GM12878 (cell line): Measurements from ENCODE around the gene PTPRH. TPM values are rescaled to one million over a fixed set of nuclear protein-coding genes. Genes with fewer than 3 reads are reported as not detected.

Experiments used
- ATAC-seq: fragments of 200-7000 bp; cut with Tn5 transposase; 3 replicates; pipeline ENCODE4 v1.9.1; 2020; ENCODE audit warnings: mild to moderate bottlenecking, moderate library complexity
- BruUV-seq: library from RNA; stranded (reverse); fragments of 400-500 nt; replicated peaks from 2 replicates; lab custom pipeline; 2021; lab: Mats Ljungman, UMichigan
- CTCF ChIA-PET: fragments of 300-600 bp; sonication (Branson Sonifier 250); formaldehyde crosslinking; extraction: SDS; loops from one replicate; lab custom pipeline; 2021; ENCODE audit warnings: inconsistent platforms; lab: Yijun Ruan, JAX
- POLR2A ChIA-PET: fragments of 350-600 bp; formaldehyde crosslinking; extraction: SDS; loops from one replicate; lab custom pipeline; 2021; ENCODE audit warnings: inconsistent platforms; lab: Charles Lee
- RAD21 ChIA-PET: fragments of 300-600 bp; sonication (Branson Sonifier 250); formaldehyde crosslinking; loops from one replicate; lab custom pipeline; 2023; ENCODE audit warnings: antibody characterized with exemption; ENCODE audit not compliant: unreplicated experiment; lab: Charles Lee
- SMC1A ChIA-PET: fragments of 300-600 bp; sonication (Branson Sonifier 250); formaldehyde crosslinking; loops from one replicate; lab custom pipeline; 2023; ENCODE audit not compliant: unreplicated experiment, uncharacterized antibody; lab: Charles Lee
- DNase-seq: peaks from one replicate; pipeline ENCODE4 v3.0.0-alpha.2; 2011; ENCODE audit warnings: low read depth, low spot score
- FAIRE-seq: peaks from 3 replicates; lab custom pipeline; 2011; peaks lifted over from hg19 to GRCh38; lab: Jason Lieb, UNC
- H2AFZ ChIP-seq: 2 replicates; pipeline ENCODE4 v1.6.0; 2011; ENCODE audit warnings: low read depth, low read length, control low read depth; ENCODE audit not compliant: control insufficient read depth
- H3K27ac ChIP-seq: 2 replicates; pipeline ENCODE4 v1.5.1; 2011; ENCODE audit warnings: control low read depth; ENCODE audit not compliant: control insufficient read depth, insufficient read depth
- H3K27me3 ChIP-seq, 2 experiments: replicated peaks in 1 of 2; 2 replicates each; pipeline versions ENCODE4 v1.6.0 to v1.6.1; 2011; ENCODE audit warnings: low read length in 1 of 2; ENCODE audit not compliant: control insufficient read depth in 2 of 2, insufficient read depth in 2 of 2
- H3K36me3 ChIP-seq, 2 experiments: 2 replicates each; pipeline ENCODE4 v1.5.1; 2011; ENCODE audit warnings: low read length in 1 of 2; ENCODE audit not compliant: control insufficient read depth in 2 of 2, insufficient read depth in 2 of 2
- H3K4me1 ChIP-seq: 2 replicates; pipeline ENCODE4 v1.6.1; 2011; ENCODE audit warnings: mild to moderate bottlenecking, low read length, moderate library complexity, mixed read lengths; ENCODE audit not compliant: control insufficient read depth, insufficient read depth
- H3K4me2 ChIP-seq: 2 replicates; pipeline ENCODE4 v1.6.0; 2011; ENCODE audit warnings: control low read depth; ENCODE audit not compliant: control insufficient read depth, insufficient read depth
- H3K4me3 ChIP-seq: fragments of 200-600 bp; sonication (generic); 2 replicates; pipeline ENCODE4 v1.5.1; 2016
- H3K79me2 ChIP-seq: 2 replicates; pipeline ENCODE4 v1.6.0; 2011; ENCODE audit warnings: low read length; ENCODE audit not compliant: control insufficient read depth, insufficient read depth
- H3K9ac ChIP-seq: 2 replicates; pipeline ENCODE4 v1.8.0; 2011; ENCODE audit warnings: low read length, control low read depth, mixed read lengths; ENCODE audit not compliant: control insufficient read depth, insufficient read depth
- H3K9me3 ChIP-seq: replicated peaks from 3 replicates; pipeline ENCODE4 v1.5.1; 2011; ENCODE audit warnings: mild to moderate bottlenecking, low read length; ENCODE audit not compliant: control insufficient read depth, insufficient read depth
- H4K20me1 ChIP-seq: 2 replicates; pipeline ENCODE4 v1.6.0; 2011; ENCODE audit not compliant: control insufficient read depth, insufficient read depth
- CTCF ChIP-seq, 3 experiments: IDR thresholded peaks in 2 of 3; conservative IDR thresholded peaks in 1 of 3; 2 replicates each; pipeline ENCODE4 v1.5.1; 2011; ENCODE audit warnings: low read depth in 3 of 3, low read length in 3 of 3, mild to moderate bottlenecking in 3 of 3, control low read depth in 2 of 3, moderate library complexity in 2 of 3, inconsistent platforms in 1 of 3, mixed read lengths in 1 of 3; ENCODE audit not compliant: control insufficient read depth in 2 of 3, insufficient read depth in 1 of 3; ENCODE audit errors: extremely low read depth in 1 of 3
- DPF2 ChIP-seq: fragments of 450-650 bp; IDR thresholded peaks from 2 replicates; pipeline ENCODE4 v1.6.1; 2017; ENCODE audit warnings: mild to moderate bottlenecking
- JUNB ChIP-seq: IDR thresholded peaks from 2 replicates; pipeline ENCODE4 v1.6.1; 2016; ENCODE audit warnings: antibody characterized with exemption, mild to moderate bottlenecking
- KAT2A ChIP-seq: conservative IDR thresholded peaks from 2 replicates; pipeline ENCODE4 v1.6.1; 2011; ENCODE audit warnings: low read depth, low read length; ENCODE audit not compliant: control insufficient read depth
- KLF5 ChIP-seq: fragments of 450-650 bp; IDR thresholded peaks from 2 replicates; pipeline ENCODE4 v1.6.1; 2014; ENCODE audit warnings: mild to moderate bottlenecking; ENCODE audit not compliant: partially characterized antibody
- MYC ChIP-seq: IDR thresholded peaks from 2 replicates; pipeline ENCODE4 v1.6.1; 2011; ENCODE audit warnings: mild to moderate bottlenecking, low read length, moderate library complexity, inconsistent platforms; ENCODE audit not compliant: insufficient read depth, insufficient replicate concordance, insufficient read length, severe bottlenecking
- NKRF ChIP-seq: fragments of 450-650 bp; conservative IDR thresholded peaks from 2 replicates; pipeline ENCODE4 v1.6.1; 2017; ENCODE audit warnings: mild to moderate bottlenecking, moderate library complexity
- PAX8 ChIP-seq: fragments of 450-650 bp; IDR thresholded peaks from 2 replicates; pipeline ENCODE4 v1.6.1; 2017; ENCODE audit warnings: mild to moderate bottlenecking, moderate library complexity
- RBBP5 ChIP-seq: fragments of 200-600 bp; sonication (generic); conservative IDR thresholded peaks from 2 replicates; pipeline ENCODE4 v1.6.1; 2016
- RUNX3 ChIP-seq: IDR thresholded peaks from 2 replicates; pipeline ENCODE4 v1.6.1; 2012; ENCODE audit warnings: low read length, inconsistent platforms
- SIX5 ChIP-seq: IDR thresholded peaks from 2 replicates; pipeline ENCODE4 v1.6.1; 2011; ENCODE audit warnings: mild to moderate bottlenecking, low read depth, low read length, moderate library complexity; ENCODE audit not compliant: severe bottlenecking
- SMARCA5 ChIP-seq: fragments of 450-650 bp; IDR thresholded peaks from 2 replicates; pipeline ENCODE4 v1.6.1; 2017; ENCODE audit warnings: mild to moderate bottlenecking
- SUPT20H ChIP-seq: IDR thresholded peaks from 2 replicates; pipeline ENCODE4 v1.6.1; 2011; ENCODE audit warnings: low read depth, mild to moderate bottlenecking, low read length, moderate library complexity, borderline replicate concordance; ENCODE audit not compliant: control insufficient read depth
- TAF1 ChIP-seq: IDR thresholded peaks from 2 replicates; pipeline ENCODE4 v1.6.1; 2011; ENCODE audit warnings: mild to moderate bottlenecking, low read depth, low read length, borderline replicate concordance
- ZBTB33 ChIP-seq: fragments of 450-650 bp; IDR thresholded peaks from 2 replicates; pipeline ENCODE4 v1.6.1; 2017; ENCODE audit warnings: mild to moderate bottlenecking
- WGBS: methylation state at CpG from one replicate; pipeline ENCODE4 v1.1.6; 2016; ENCODE audit warnings: low lambda C conversion rate; ENCODE audit not compliant: insufficient replicate concordance, insufficient coverage; ENCODE audit errors: missing lambda C conversion rate; 5-methylcytosine and 5-hydroxymethylcytosine counted together
- in situ Hi-C: fragments of 300-500 bp; cut with MboI; formaldehyde crosslinking; loops from 9 replicates; pipeline ENCODE4 v1.14.3; 2018; ENCODE audit warnings: mixed read lengths
- intact Hi-C: fragments of 100-400 bp; cut with micrococcal nuclease; formaldehyde crosslinking; loops from one replicate; pipeline ENCODE4 v1.14.2; 2022; ENCODE audit not compliant: unreplicated experiment
- polyA plus RNA-seq, 11 experiments: library from polyadenylated mRNA; depleted of rRNA in 4 of 11; unstranded in 6 of 11; stranded (reverse) in 5 of 11; fragments of >200 nt; fragmentation: Nextera tagmentation in 4 of 11; fragmentation: Illumina TruSeq in 1 of 11; extraction: Ambion mirVana in 4 of 11; extraction: Trizol in 1 of 11; gene quantifications; 1 replicate in 1 of 11; 2 replicates in 10 of 11; pipeline versions ENCODE4 v1.2.1 to v1.2.3, GENCODE V29; 2011 to 2016; ENCODE audit warnings: inconsistent platforms in 2 of 11, missing spikeins in 2 of 11, low read depth in 1 of 11
- total RNA-seq, 4 experiments: library from RNA; depleted of rRNA in 3 of 4; stranded (reverse); fragments of >200 nt in 3 of 4; fragmentation: Illumina TruSeq in 1 of 4; extraction: Trizol in 1 of 4; gene quantifications; 2 replicates each; pipeline versions ENCODE4 v1.2.1 to v1.2.3, GENCODE V29; 2013 to 2021

Gene PTPRH
- total and polyA plus RNA-seq, 10 of the 15 experiments (the other 5 are each of a cell fraction or from before 2014, with no cell fraction given), result 0.08 TPM; not detected in 9

- peaks cover 0 to 3% of the 10 kb centered on the region in 2 experiments; a peak in 1 of 4 replicates for H3K27me3 ChIP-seq
- H2AFZ ChIP-seq, result no peak overlapping the region
- in situ Hi-C loops (no loop called here), intact Hi-C loops (no loop called here)
- ChIA-PET SMC1A (interaction anchor here (1.0 kb wide), 1 partner anchor 10 kb away, joined by 3 read pairs; no protein-coding TSS in a partner anchor), RAD21 (no interaction called here), CTCF (interaction anchor here (0.5 to 1.0 kb wide), 2 partner anchors 10 to 44 kb away, joined by 3 read pairs; no protein-coding TSS in a partner anchor), POLR2A (no interaction called here)
- no peak for DNase-seq
- ATAC-seq, result peak; percentile 73
- H3K36me3 ChIP-seq, result no peaks in the 10 kb centered on the region
- H3K9ac ChIP-seq, result no peak overlapping the region
- 17% methylated on average over 31 of the region's 34 CpGs for WGBS
- BruUV-seq, result no TSS peak
- FAIRE-seq, result no peak
- H3K79me2 ChIP-seq, result no peaks in the 10 kb centered on the region
- H3K27ac ChIP-seq, result no peak overlapping the region
- 0 out of 2 replicates have a peak overlapping the region, but pooled peaks have one; percentile 34 for H3K4me3 ChIP-seq
- no peaks in the 10 kb centered on the region for H3K9me3 ChIP-seq
- H3K4me1 ChIP-seq, result no peaks in the 10 kb centered on the region
- no peaks in the 10 kb centered on the region for H4K20me1 ChIP-seq
- 0 out of 2 replicates have a peak overlapping the region, but pooled peaks have one; percentile 34 for H3K4me2 ChIP-seq
- peak; percentile 67 for TF ChIP-seq SIX5
- TF ChIP-seq JUNB, result no peak
- no peak for TF ChIP-seq ZBTB33
- TF ChIP-seq DPF2, result no peak
- no peak for TF ChIP-seq RBBP5
- TF ChIP-seq SMARCA5, result no peak
- no peak for TF ChIP-seq PAX8
- no peak for TF ChIP-seq TAF1
- TF ChIP-seq KLF5, result no peak
- TF ChIP-seq NKRF, result no peak
- no peak for TF ChIP-seq MYC
- TF ChIP-seq SUPT20H, result no peak
- TF ChIP-seq RUNX3, result no peak
- no peak for TF ChIP-seq KAT2A
- peak; percentile 13 to 41 (median 27); a peak in 4 of 6 replicates for TF ChIP-seq CTCF (IDR thresholded peaks at IDR 0.05 in 2 of 3, conservative IDR thresholded peaks at IDR 0.05 in 1 of 3; ENCODE audit: control insufficient read depth in 2 of 3, extremely low read depth in 1 of 3, insufficient read depth in 1 of 3, low read depth in 3 of 3, low read length in 3 of 3)
Observed at GRCh38 chr19:55165952-55166529, 43.3 kb downstream of the PTPRH start.
